GM19193 (cell line): ENCODE results near the gene POLR2H.

Source experiments
- POLR2A ChIP-seq: IDR thresholded peaks from 4 replicates; pipeline ENCODE4 v1.6.1; 2011; ENCODE audit not compliant: insufficient read depth, insufficient read length; ENCODE audit errors: extremely low read depth

POLR2H gene

DNA sequence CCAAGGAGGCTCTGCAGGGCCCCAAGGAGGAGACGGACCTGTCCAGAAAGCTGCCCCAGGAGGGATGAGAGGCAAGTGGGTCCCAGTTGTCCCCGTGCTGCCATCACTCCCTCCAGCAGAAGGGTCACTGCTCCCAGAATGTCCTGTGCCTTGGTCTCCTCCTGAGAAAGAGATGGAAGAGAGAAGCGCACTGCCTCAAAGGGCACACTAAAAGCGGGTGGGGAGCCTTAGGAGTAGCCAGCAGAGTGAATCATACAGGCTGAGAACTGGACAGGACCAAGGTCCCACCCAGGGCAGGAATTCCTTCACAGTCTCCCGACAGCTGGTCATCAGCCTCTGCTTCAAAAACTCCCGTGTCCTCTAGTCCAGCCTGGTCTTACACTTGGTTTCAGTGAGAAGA, 11.9 kb downstream of the POLR2H start:
- TF ChIP-seq POLR2A = no peak

DNA sequence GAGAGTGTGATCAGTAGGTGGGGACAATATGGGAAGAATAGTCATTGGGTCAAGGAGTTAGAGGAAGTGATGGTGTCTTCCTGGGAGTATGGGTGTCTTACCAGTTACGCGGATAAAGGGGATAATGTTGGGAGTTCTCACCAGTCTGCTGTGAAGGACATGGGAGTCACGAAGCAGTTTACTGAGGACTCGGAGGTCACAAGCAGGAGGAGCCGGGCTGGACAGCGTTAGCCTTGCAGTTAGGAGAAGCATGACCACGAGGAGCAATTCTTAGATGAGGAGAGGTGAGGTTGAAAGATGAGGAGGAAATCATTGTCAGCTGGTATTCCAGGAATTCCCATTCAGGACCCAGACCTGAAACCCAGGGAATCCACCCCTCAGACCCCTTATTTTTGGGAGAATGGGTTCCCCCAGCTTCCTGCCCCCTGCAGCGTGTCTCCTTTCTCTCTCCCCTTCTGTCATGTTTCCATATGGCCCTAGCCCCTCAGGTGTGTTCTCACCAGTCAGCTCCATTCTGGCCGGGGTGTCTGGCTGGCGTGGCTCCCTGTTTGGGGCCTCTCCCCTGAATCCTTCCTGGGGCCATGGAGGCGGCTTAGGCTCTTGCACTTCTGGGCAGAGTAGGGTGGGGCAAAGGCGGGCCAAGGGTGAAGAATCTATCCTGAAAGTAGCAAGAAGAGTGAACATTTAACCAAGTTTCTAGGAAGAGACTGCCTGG, 14.4 kb downstream of the POLR2H start:
- no peak for TF ChIP-seq POLR2A

DNA sequence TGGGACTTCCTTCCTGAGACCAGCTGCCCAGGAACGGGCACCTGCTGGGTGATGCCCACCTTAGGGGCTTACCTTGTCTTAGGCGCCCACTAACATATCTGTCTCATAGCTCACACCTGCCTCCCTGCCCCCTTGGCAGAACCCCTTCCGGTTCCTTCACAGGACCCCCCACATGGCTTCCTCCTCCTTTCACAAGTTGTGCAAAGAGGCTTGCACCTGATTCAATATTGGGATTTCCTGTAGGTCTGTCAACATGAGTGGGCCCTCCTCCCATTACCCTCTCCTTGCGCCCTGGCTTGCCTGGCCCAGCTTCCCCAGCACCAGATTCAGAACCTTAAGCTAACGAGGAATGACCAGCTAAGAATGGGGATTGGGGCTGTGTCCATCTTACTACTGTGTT, 15.9 kb downstream of the POLR2H start:
- TF ChIP-seq POLR2A = no peak

DNA sequence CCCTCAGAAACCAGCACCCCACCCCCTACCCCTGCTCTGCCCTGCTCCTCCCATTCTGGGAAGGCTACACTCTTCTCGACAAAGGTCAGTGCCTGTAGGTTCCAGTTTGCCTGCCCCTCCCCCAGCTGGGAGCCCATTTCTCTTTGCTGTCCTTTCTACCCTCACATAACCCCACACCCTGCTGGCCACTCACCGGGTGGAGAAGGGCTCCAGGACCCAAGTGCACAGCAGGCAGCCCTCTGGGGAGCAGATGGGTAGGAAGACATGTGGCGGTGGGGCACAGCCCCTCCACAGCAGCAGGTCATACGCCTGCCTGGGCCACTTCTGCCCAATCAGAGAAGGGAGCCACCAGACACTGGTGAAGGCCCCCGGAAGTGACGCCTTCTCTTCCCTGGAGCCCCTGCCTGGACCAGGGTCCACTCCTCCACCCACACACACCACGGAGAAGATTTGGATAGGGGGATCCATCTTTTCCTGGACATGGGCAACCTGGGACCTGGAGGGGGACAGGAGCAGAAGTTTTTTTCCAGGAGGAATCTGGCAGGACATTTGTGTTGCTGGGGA, 16.5 kb downstream of the POLR2H start, which contains the start of gene THPO:
Gene THPO, minus strand, starts transcription at position 326 of the 564 bp plus-strand sequence. CDS start 1,948 bp downstream, outside the sequence.
- no peak for TF ChIP-seq POLR2A

DNA sequence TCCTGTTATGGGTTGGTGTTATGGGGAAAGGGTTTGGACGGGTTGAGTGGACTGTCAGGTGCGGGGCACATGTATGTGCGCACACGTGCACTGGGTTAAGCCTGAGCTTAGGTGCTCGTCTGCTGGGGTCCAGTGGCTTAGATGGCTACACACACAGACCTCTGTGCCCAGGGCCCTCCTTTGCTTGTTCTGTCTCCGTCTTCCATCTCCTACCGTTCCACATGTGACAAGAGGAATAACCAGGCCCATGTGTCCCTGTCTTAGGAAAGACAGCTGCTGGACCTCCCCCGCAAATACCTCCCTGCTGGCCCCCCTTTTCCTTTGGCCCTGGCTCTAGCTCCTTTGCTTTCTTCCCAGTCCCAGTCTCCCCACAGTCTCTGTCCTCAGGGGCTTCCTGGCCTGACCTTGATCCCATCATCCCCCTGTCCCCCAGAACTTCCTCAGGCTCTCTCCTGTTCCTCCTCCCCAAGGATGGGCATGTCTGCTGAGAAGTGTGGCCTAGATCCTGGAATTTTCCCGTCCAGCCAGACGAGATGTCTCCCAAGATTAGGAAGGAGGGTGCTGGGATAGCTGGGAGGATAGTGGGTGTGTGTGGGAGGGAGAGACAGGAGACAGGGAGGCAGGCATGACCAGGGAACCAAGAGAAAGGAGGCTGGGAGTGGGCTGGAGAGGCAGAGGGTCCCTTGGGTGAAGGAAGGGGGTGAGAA, 17.3 kb downstream of the POLR2H start:
- TF ChIP-seq POLR2A = no peak

DNA sequence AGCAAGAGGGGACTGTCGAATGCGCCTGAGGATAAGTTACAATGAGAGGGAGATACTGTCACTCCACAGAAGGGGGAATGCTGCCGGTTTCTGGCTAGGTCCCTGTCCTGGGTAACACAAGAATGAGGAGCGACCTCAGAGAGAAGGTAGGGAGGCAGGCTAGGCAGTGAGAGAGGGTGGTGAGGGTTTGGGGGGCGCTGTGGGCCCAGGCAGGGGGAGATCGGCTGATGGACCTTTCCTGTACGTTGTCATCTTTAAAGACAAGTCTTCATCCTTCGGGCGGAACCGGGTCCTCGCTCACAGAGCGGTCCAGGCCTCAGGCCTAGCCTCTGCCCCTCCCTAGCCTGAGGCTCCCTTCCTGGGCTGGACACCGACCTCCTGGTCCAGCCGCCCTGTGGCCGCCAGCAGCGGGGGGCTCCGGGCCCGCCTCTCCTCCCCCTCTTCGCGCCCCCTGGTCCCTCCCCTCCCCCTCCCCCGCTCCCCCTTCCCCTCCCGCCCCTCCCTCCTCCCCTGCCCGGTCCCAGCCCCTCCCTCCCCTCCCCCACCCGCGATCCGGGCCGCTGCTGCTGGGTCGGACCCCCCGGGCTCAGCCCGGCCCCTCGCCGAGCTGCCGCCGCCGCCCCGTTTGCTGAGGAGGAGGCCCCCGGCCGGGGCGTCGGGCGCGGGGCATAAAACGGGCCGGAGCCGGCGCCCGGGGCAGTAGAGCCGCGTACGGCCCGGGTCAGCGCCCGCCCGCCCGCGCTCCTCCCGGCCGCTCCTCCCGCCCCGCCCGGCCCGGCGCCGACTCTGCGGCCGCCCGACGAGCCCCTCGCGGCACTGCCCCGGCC, 18.1 kb downstream of the POLR2H start, which contains the start of gene CHRD:
Gene CHRD, plus strand, starts transcription at position 697 of the 827 bp plus-strand sequence. CDS start 265 bp downstream, outside the sequence.
- TF ChIP-seq POLR2A = no peak

DNA sequence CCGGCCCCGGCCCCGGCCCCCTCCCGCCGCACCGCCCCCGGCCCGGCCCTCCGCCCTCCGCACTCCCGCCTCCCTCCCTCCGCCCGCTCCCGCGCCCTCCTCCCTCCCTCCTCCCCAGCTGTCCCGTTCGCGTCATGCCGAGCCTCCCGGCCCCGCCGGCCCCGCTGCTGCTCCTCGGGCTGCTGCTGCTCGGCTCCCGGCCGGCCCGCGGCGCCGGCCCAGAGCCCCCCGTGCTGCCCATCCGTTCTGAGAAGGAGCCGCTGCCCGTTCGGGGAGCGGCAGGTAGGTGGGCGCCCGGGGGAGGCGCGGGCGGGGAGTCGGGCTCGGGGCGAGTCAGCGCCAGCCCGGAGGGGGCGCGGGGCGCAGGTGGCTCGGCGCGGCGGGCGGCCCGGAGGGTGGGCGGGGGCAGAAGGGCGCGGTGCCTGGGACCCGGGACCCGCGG, 18.7 kb downstream of the POLR2H start:
- TF ChIP-seq POLR2A = no peak

DNA sequence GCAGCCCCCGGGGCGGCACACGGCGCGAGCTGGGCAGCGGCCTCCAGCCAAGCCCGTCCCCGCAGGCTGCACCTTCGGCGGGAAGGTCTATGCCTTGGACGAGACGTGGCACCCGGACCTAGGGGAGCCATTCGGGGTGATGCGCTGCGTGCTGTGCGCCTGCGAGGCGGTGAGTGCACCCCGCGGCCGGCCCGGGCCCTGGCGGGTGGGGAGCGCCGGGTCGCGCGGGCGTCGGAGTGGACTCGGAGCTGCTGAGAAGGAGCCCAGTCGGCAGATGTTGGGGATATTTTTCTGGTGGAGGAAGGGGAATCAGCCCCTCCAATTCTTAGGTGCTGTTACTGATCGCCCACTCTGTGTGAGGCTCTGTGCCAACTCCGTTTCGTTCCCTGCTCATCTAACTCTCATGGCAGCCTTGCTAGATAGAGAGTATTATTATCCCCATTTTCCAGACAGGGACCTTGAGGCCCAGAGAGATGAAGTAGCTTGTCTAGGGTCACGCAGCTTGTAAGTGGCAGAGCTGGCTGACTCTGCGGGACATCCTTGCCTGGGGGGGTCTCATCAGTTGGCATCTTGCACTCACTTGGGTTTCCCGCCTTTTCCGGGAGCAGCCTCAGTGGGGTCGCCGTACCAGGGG, 19.2 kb downstream of the POLR2H start:
- no peak for TF ChIP-seq POLR2A

DNA sequence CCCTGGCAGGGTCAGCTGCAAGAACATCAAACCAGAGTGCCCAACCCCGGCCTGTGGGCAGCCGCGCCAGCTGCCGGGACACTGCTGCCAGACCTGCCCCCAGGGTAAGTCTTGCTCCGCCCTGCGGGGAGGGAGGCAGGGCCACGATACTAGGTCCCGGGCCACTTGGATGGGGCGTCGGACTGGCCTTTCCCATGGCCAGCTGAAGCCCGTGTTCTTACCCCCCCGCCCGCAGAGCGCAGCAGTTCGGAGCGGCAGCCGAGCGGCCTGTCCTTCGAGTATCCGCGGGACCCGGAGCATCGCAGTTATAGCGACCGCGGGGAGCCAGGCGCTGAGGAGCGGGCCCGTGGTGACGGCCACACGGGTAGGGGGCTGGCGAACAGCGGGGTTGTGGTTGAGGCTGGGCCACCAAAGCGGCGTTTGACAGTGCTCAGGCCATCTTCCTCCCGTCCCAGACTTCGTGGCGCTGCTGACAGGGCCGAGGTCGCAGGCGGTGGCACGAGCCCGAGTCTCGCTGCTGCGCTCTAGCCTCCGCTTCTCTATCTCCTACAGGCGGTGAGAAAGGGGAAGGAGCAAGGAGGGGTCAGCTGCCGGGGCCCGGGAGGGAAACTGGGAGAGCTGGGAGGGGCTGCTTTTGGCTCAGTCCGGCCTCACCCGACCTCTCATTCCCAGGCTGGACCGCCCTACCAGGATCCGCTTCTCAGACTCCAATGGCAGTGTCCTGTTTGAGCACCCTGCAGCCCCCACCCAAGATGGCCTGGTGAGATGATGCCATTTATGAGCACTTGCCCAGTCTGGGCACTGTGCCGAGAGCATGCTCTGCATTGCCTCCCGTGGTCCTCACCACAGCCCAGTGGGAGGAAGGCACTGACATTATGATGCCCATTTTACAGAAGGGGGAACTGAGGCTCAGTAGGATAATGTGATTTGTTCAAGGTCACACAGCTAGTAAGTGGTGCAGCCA, 20.0 kb downstream of the POLR2H start:
- TF ChIP-seq POLR2A = no peak

DNA sequence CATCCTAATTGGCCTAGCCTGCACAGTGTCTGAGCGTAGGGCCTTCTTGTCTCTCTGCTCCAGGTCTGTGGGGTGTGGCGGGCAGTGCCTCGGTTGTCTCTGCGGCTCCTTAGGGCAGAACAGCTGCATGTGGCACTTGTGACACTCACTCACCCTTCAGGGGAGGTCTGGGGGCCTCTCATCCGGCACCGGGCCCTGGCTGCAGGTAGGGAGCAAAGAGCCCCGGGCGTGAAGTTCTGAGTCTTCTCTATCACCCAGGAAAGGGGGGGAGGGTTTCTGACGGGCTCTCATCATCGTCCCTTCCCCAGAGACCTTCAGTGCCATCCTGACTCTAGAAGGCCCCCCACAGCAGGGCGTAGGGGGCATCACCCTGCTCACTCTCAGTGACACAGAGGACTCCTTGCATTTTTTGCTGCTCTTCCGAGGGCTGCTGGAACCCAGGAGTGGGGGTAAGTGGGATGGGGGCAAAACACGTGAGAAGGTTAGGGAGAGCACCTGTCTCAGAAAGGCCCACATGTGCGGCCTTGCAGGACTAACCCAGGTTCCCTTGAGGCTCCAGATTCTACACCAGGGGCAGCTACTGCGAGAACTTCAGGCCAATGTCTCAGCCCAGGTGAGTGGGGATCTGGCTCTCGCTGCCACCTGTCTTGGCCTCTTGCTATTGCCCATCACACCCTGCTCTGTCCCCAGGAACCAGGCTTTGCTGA, 21.0 kb downstream of the POLR2H start:
- TF ChIP-seq POLR2A = no peak

DNA sequence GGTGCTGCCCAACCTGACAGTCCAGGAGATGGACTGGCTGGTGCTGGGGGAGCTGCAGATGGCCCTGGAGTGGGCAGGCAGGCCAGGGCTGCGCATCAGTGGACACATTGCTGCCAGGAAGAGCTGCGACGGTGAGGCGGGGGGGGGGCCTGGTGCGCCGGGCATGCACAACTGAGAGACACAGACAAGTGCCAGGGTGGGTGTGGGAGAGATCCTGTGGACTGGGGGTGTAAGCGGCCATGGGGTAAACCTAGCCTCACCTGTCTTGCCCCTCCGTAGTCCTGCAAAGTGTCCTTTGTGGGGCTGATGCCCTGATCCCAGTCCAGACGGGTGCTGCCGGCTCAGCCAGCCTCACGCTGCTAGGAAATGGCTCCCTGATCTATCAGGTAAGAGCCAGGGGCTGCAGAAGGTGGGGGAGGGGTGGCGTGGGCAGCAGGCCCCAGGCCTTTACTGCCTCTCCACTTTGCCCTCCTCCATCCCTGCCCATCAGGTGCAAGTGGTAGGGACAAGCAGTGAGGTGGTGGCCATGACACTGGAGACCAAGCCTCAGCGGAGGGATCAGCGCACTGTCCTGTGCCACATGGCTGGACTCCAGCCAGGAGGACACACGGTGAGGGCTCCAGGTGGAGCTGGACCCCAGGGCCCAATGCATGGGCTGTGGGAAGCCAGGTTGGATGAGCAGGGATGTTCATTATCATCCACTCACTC, 21.7 kb downstream of the POLR2H start:
- no peak for TF ChIP-seq POLR2A

DNA sequence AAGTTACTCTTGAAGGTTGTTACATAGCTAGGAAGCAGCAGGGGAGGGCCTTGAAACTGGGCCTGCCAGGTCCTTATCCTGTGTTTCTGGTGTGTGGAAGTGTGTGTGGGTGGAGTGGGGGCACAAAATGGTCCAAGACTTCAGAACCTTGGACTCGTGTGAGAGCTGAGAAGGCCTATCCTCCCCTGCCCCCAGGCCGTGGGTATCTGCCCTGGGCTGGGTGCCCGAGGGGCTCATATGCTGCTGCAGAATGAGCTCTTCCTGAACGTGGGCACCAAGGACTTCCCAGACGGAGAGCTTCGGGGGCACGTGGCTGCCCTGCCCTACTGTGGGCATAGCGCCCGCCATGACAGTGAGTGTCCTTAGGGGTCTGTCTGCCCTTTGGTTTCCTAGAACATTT, 22.8 kb downstream of the POLR2H start:
- no peak for TF ChIP-seq POLR2A
